Osteocyte (in vitro differentiated cells): ENCODE measurements around the gene PFAS. TPM values are rescaled to one million over a fixed set of nuclear protein-coding genes. Genes with fewer than 3 reads are reported as not detected.

Source experiments
- DNase-seq: peaks from one replicate; pipeline ENCODE4 v3.0.0; 2021; ENCODE audit warnings: mixed read lengths; ENCODE audit not compliant: unreplicated experiment; ENCODE audit errors: extremely low spot score
- H3K27ac Mint-ChIP-seq: one replicate; pipeline ENCODE4 v1.8.0; 2021; ENCODE audit warnings: mild to moderate bottlenecking, mixed read lengths; ENCODE audit not compliant: unreplicated experiment
- H3K27me3 Mint-ChIP-seq: one replicate; pipeline ENCODE4 v1.8.0; 2021; ENCODE audit warnings: mixed read lengths; ENCODE audit not compliant: unreplicated experiment
- H3K36me3 Mint-ChIP-seq: one replicate; pipeline ENCODE4 v1.8.0; 2021; ENCODE audit warnings: mixed read lengths; ENCODE audit not compliant: unreplicated experiment
- H3K4me1 Mint-ChIP-seq: one replicate; pipeline ENCODE4 v1.8.0; 2021; ENCODE audit warnings: mixed read lengths; ENCODE audit not compliant: unreplicated experiment
- H3K4me3 Mint-ChIP-seq: one replicate; pipeline ENCODE4 v1.8.0; 2021; ENCODE audit warnings: mild to moderate bottlenecking, moderate library complexity, mixed read lengths; ENCODE audit not compliant: unreplicated experiment
- H3K9me3 Mint-ChIP-seq: one replicate; pipeline ENCODE4 v1.8.0; 2021; ENCODE audit warnings: mixed read lengths; ENCODE audit not compliant: unreplicated experiment
- CTCF ChIP-seq: fragments of 200-600 bp; sonication (generic); IDR thresholded peaks from 2 replicates; pipeline ENCODE4 v1.5.0; 2021; ENCODE audit warnings: antibody characterized with exemption, mild to moderate bottlenecking, moderate library complexity
- total RNA-seq: library from RNA; stranded (reverse); gene quantifications from 2 replicates; pipeline ENCODE4 v1.2.1, GENCODE V29; 2021

Gene PFAS
- total RNA-seq, 1 donor from 2014 or later, result 48.9 TPM

- Mint-ChIP-seq H3K27me3 (no peaks in the 10 kb centered on the region), H3K4me3 (no peak overlapping the region), H3K9me3 (no peaks in the 10 kb centered on the region), H3K27ac (no peak overlapping the region), H3K4me1 (no peaks in the 10 kb centered on the region), H3K36me3 (peaks cover 26% of the 10 kb centered on the region)
- TF ChIP-seq CTCF, result no peak
- no peak for DNase-seq
These were observed 15.2 kb downstream of the PFAS start for GRCh38 chr17:8264320-8264719.

GRCh38 chr17:8264836-8265542, 15.9 kb downstream of the PFAS start:
- H3K9me3 Mint-ChIP-seq, result no peaks in the 10 kb centered on the region
- H3K36me3 Mint-ChIP-seq, result peaks cover 28% of the 10 kb centered on the region
- H3K27me3 Mint-ChIP-seq, result no peaks in the 10 kb centered on the region
- no peaks in the 10 kb centered on the region for H3K4me1 Mint-ChIP-seq
- H3K27ac Mint-ChIP-seq, result no peak overlapping the region
- H3K4me3 Mint-ChIP-seq, result no peak overlapping the region
- DNase-seq, result no peak
- TF ChIP-seq CTCF, result no peak

GRCh38 chr17:8266648-8267479, 17.8 kb downstream of the PFAS start:
- no peak for TF ChIP-seq CTCF
- Mint-ChIP-seq H3K4me1 (no peaks in the 10 kb centered on the region), H3K4me3 (no peak overlapping the region), H3K36me3 (peaks cover 32% of the 10 kb centered on the region), H3K27ac (no peak overlapping the region), H3K9me3 (no peaks in the 10 kb centered on the region), H3K27me3 (no peaks in the 10 kb centered on the region)
- no peak for DNase-seq

GRCh38 chr17:8267480-8268147, 18.5 kb downstream of the PFAS start:
- Mint-ChIP-seq H3K27me3 (no peaks in the 10 kb centered on the region), H3K9me3 (no peaks in the 10 kb centered on the region), H3K27ac (no peak overlapping the region), H3K4me3 (no peak overlapping the region), H3K36me3 (peaks cover 32% of the 10 kb centered on the region), H3K4me1 (no peaks in the 10 kb centered on the region)
- DNase-seq, result no peak
- no peak for TF ChIP-seq CTCF
